Lung (tissue), 12 donors: ENCODE measurements around the gene IGFBP1. TPM values are rescaled to one million over a fixed set of nuclear protein-coding genes. Genes with fewer than 3 reads are reported as not detected.

Source experiments
- ATAC-seq: fragments of 200-7000 bp; cut with Tn5 transposase; one replicate; pipeline ENCODE4 v1.9.1; 2020; ENCODE audit warnings: moderate number of reproducible peaks; ENCODE audit not compliant: insufficient read depth, low FRiP score
- DNase-seq, 3 donors: peaks; one replicate each; pipeline ENCODE4 v3.0.0-alpha.2; 2013 to 2017
- H3K27ac ChIP-seq, 2 donors: one replicate each; pipeline ENCODE4 v1.5.1; 2013; ENCODE audit warnings: mild to moderate bottlenecking in 2 of 2, moderate library complexity in 2 of 2, control low read depth in 1 of 2, inconsistent platforms in 1 of 2, low read depth in 1 of 2, low read length in 1 of 2
- H3K27me3 ChIP-seq, 3 donors: one replicate each; pipeline ENCODE4 v1.5.1; 2013; ENCODE audit warnings: low read length in 2 of 3; ENCODE audit not compliant: control insufficient read depth in 3 of 3, insufficient read depth in 3 of 3
- H3K36me3 ChIP-seq, 4 donors: one replicate each; pipeline ENCODE4 v1.5.1; 2013; ENCODE audit warnings: low read length in 4 of 4, mild to moderate bottlenecking in 1 of 4, moderate library complexity in 1 of 4; ENCODE audit not compliant: control insufficient read depth in 4 of 4, insufficient read depth in 4 of 4
- H3K4me1 ChIP-seq, 5 donors: one replicate each; pipeline ENCODE4 v1.5.1; 2013; ENCODE audit warnings: low read length in 5 of 5, mild to moderate bottlenecking in 2 of 5, moderate library complexity in 1 of 5; ENCODE audit not compliant: control insufficient read depth in 5 of 5, insufficient read depth in 5 of 5
- H3K4me3 ChIP-seq: one replicate; pipeline ENCODE4 v1.5.1; 2013; ENCODE audit warnings: mild to moderate bottlenecking, control low read depth, moderate library complexity
- H3K9ac ChIP-seq, 2 donors: one replicate each; pipeline ENCODE4 v1.5.1; 2013; ENCODE audit warnings: low read length in 2 of 2, control low read depth in 1 of 2; ENCODE audit not compliant: insufficient read depth in 1 of 2
- H3K9me3 ChIP-seq, 4 donors: one replicate each; pipeline ENCODE4 v1.5.1; 2013; ENCODE audit warnings: low read length in 3 of 4, mild to moderate bottlenecking in 1 of 4, moderate library complexity in 1 of 4; ENCODE audit not compliant: control insufficient read depth in 4 of 4, insufficient read depth in 3 of 4
- WGBS, 2 donors: extraction: QIAGEN DNeasy Blood & Tissue Kit; methylation state at CpG; one replicate each; pipeline ENCODE4 v1.1.7; 2013; 5-methylcytosine and 5-hydroxymethylcytosine counted together
- polyA plus RNA-seq, 2 donors: library from polyadenylated mRNA; stranded (reverse); fragments of 200-250 nt; gene quantifications; one replicate each; pipeline ENCODE4 v1.2.1, GENCODE V29; 2013
- total RNA-seq, 2 donors: library from RNA; depleted of rRNA in 1 of 2; stranded (reverse); fragments of >200 nt in 1 of 2; gene quantifications; one replicate each; pipeline ENCODE4 v1.2.1, GENCODE V29; 2014 to 2021
- TF ChIP-seq, protein P1 (sequence below): IDR thresholded peaks from 2 replicates; pipeline ENCODE4 v1.5.1; 2012; ENCODE audit warnings: mild to moderate bottlenecking; ENCODE audit errors: control extremely low read depth, extremely low read depth
- donor health status: control.
- donor health status: control.
- donor health status: Bipolar disorder and iron deficiency.
- donor health status: healthy.
- donor health status: DM: yes; HTN: yes; CAD: no.

Gene IGFBP1
- total and polyA plus RNA-seq, 4 donors = 0.06 TPM; not detected in 3

DNA sequence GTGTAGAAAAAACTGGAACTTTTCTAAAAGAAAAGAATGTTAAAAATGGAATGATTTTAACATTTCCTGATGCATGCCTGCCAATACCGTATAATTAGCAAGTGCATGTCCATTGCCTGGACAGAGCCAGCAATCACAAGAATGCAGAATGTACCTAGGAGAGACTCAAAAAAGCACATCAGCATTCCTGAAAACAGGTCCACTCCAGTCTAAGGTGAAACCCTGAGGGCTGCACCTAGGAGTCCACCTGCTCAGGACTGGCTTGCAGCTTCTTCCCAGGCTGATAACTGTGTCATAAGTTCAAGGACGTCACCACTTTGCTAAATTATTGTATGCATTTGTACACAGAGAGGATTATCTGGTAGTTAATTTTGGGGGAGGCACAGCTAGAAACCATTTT lies 20.8 kb upstream of the IGFBP1 start:
- TF ChIP-seq, protein P1, sequence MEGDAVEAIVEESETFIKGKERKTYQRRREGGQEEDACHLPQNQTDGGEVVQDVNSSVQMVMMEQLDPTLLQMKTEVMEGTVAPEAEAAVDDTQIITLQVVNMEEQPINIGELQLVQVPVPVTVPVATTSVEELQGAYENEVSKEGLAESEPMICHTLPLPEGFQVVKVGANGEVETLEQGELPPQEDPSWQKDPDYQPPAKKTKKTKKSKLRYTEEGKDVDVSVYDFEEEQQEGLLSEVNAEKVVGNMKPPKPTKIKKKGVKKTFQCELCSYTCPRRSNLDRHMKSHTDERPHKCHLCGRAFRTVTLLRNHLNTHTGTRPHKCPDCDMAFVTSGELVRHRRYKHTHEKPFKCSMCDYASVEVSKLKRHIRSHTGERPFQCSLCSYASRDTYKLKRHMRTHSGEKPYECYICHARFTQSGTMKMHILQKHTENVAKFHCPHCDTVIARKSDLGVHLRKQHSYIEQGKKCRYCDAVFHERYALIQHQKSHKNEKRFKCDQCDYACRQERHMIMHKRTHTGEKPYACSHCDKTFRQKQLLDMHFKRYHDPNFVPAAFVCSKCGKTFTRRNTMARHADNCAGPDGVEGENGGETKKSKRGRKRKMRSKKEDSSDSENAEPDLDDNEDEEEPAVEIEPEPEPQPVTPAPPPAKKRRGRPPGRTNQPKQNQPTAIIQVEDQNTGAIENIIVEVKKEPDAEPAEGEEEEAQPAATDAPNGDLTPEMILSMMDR = no peak
- DNase-seq (no peak), ATAC-seq (no peak)
- Histone ChIP-seq H3K4me3 (no peak overlapping the region), H3K9ac (no peak overlapping the region), H3K27ac (no peak overlapping the region), H3K4me1 (peaks cover 0 to 1% (median 0%) of the 10 kb centered on the region in 5 donors), H3K9me3 (peaks cover 0 to 2% (median 0%) of the 10 kb centered on the region in 4 donors), H3K36me3 (no peaks in the 10 kb centered on the region), H3K27me3 (no peaks in the 10 kb centered on the region)
- WGBS, 2 donors = 74 to 92% methylated on average over 2 of the region's 2 CpGs

DNA sequence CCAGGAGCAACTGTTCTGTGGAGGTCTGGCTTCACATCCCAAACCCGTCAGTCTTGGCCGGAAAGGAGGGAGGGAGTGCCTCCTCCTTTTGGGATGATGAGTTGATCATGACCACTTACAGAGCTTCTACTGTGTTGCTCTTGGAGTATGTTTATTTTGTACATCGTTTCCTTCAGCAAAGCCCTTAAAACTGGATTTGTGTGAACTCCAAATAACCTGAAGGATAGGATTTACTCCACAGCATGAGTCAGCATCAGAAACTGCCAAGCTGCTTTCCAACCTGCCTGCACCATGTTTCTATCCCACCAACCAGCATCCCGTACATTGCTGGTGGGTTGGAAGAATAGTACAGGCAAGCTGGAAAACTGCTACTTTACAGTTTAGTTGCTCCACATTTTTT lies 18.9 kb upstream of the IGFBP1 start:
- no peak overlapping the region for H3K9ac ChIP-seq
- no peaks in the 10 kb centered on the region for H3K36me3 ChIP-seq
- no peaks in the 10 kb centered on the region for H3K27me3 ChIP-seq
- DNase-seq (no peak), ATAC-seq (no peak)
- H3K27ac ChIP-seq = no peak overlapping the region
- H3K4me1 ChIP-seq = peaks cover 0 to 1% (median 0%) of the 10 kb centered on the region in 5 donors
- 73 to 80% methylated on average over 4 of the region's 4 CpGs for WGBS, 2 donors
- TF ChIP-seq, protein P1 = no peak
- H3K9me3 ChIP-seq = peaks cover 0 to 2% (median 0%) of the 10 kb centered on the region in 4 donors
- H3K4me3 ChIP-seq = no peak overlapping the region

DNA sequence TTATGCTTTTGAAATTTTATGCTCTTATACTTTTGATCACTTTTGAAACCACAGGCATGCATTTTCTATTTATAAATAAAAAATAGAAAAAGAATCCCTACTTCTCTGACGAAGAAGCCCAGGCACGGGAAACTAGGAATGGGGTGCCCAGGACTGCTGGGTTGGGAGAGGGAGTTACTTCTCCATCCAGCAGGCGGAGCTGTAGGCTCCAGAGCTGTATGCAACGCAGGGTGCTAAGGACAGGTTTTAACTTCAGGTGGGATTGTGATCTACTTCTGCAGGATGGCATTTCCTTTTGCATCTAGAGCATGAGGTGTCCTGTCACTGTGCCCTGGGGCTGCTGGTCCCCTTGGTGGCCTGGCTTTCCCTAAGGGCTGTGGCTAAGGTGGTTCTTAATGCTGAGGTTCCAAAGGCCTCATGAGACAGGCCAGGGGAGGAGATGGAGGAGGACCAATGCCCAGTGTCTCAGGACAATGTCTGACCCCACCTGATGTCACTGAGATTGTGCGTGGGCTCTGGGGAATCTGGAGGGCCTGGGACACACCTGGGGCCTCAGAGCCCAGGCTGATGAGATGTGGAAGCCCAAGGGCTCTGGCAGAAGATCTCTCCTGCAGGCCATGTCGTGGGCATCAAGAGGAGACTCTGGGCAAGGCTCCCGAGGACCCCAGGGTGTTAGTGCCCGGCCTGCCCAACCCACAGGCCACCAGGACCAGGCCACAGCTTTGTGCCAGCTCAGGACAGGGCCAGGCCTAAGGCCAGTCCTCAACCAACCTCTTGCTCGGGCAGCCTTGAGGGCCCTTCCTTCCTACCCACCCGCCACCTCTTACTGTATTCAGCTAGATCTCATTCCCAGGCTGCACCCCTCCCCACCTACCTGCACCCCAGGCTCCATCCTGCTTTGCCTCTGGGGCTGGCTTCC lies 15.9 kb upstream of the IGFBP1 start:
- H3K27me3 ChIP-seq = no peaks in the 10 kb centered on the region
- no peaks in the 10 kb centered on the region for H3K4me1 ChIP-seq
- 67 to 80% methylated on average over 10 of the region's 10 CpGs for WGBS, 2 donors
- H3K36me3 ChIP-seq = no peaks in the 10 kb centered on the region
- TF ChIP-seq, protein P1 = no peak
- DNase-seq (no peak), ATAC-seq (no peak)
- no peak overlapping the region for H3K27ac ChIP-seq
- no peak overlapping the region for H3K4me3 ChIP-seq
- peaks cover 0 to 5% (median 0%) of the 10 kb centered on the region in 4 donors for H3K9me3 ChIP-seq
- H3K9ac ChIP-seq = no peak overlapping the region
